Activated CD4-positive, alpha-beta T cell treated with anti-CD3 and anti-CD28 coated beads, Interleukin-2, Interleukin-6, amounts not matched to agents 100 ng/mL and 50 ng/mL, durations not matched to agents 16 hours and 8 hours (primary cell): ENCODE results near the gene CLVS2.

ENCODE experiments used
- DNase-seq: peaks from one replicate; pipeline ENCODE4 v3.0.0-alpha.2; 2020

Gene CLVS2

GRCh38 chr6:122995921-122996793 is at the start of gene CLVS2:
CLVS2 (plus strand) TSS chr6:122996235; CDS start chr6:122997778, 1,543 bp downstream.
- no peak for DNase-seq

- no peak for DNase-seq
Measured at GRCh38 chr6:122947355-122947754, 48.7 kb upstream of the CLVS2 start.

GRCh38 chr6:122953766-122954165 is 42.3 kb upstream of the CLVS2 start:
- no peak for DNase-seq

- DNase-seq, result no peak
Measured at GRCh38 chr6:122956376-122956775, 39.7 kb upstream of the CLVS2 start.

- no peak for DNase-seq
Measured at GRCh38 chr6:122962000-122962624, 33.9 kb upstream of the CLVS2 start.

GRCh38 chr6:122969999-122970533 is 26.0 kb upstream of the CLVS2 start:
- no peak for DNase-seq

GRCh38 chr6:122977180-122977579 is 18.9 kb upstream of the CLVS2 start:
- DNase-seq, result no peak

GRCh38 chr6:122984393-122984792 is 11.6 kb upstream of the CLVS2 start:
- DNase-seq, result no peak

- DNase-seq, result no peak
Measured at GRCh38 chr6:122994256-122994655, 1.8 kb upstream of the CLVS2 start.

GRCh38 chr6:122996794-122997505 is 915 bp downstream of the CLVS2 start:
- no peak for DNase-seq

- no peak for DNase-seq
Measured at GRCh38 chr6:122997541-122998150, 1.6 kb downstream of the CLVS2 start.

GRCh38 chr6:122998403-122998975 is 2.5 kb downstream of the CLVS2 start:
- no peak for DNase-seq

- DNase-seq, result no peak
Measured at GRCh38 chr6:123000244-123000770, 4.3 kb downstream of the CLVS2 start.

GRCh38 chr6:123001540-123001939 is 5.5 kb downstream of the CLVS2 start:
- DNase-seq, result no peak

GRCh38 chr6:123007885-123008284 is 11.8 kb downstream of the CLVS2 start:
- DNase-seq, result no peak

- DNase-seq, result no peak
Measured at GRCh38 chr6:123009059-123009458, 13.0 kb downstream of the CLVS2 start.

- no peak for DNase-seq
Measured at GRCh38 chr6:123014835-123015234, 18.8 kb downstream of the CLVS2 start.

GRCh38 chr6:123016431-123017103 is 20.5 kb downstream of the CLVS2 start:
- no peak for DNase-seq

- no peak for DNase-seq
Measured at GRCh38 chr6:123017104-123017682, 21.2 kb downstream of the CLVS2 start.

- no peak for DNase-seq
Measured at GRCh38 chr6:123022975-123023374, 26.9 kb downstream of the CLVS2 start.

- no peak for DNase-seq
Measured at GRCh38 chr6:123024976-123025375, 28.9 kb downstream of the CLVS2 start.
